Measurements from ENCODE around the gene ACOT12.

DNA sequence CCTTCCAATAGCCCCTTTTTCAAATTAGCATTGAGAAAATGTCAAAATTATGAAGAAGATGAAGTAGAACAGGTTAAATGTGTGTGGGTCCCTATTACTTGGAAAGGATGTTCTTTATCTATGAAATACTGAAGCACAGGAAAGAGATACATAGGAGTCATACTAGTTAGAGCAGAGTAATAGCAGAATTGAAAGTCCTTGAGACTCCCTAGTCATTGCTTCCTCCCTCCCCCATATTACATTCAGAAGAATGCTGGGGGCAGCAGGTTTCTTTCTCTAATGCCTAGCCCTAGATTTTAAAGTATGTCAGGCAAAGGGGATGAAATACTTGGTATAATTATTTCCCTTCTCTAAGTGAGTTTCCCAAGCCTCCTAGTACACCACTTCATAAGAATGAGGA lies 88.1 kb downstream of the ACOT12 start:
- TF ChIP-seq CTCF (optimal IDR thresholded peaks at IDR 0.05 in 1 of 3, IDR thresholded peaks at IDR 0.05 in 1 of 3, conservative IDR thresholded peaks at IDR 0.05 in 1 of 3; ENCODE audit: extremely low read depth in 1 of 3, insufficient read depth in 2 of 3, low read length in 3 of 3): no peak
- TF ChIP-seq EZH2 (IDR thresholded peaks at IDR 0.05; ENCODE audit: low read length): no peak

Data from keratinocyte (primary cell).